Measurements from ENCODE around the gene PDZRN4. TPM values are rescaled to one million over a fixed set of nuclear protein-coding genes. Genes with fewer than 3 reads are reported as not detected.

The PDZRN4 gene
- polyA plus RNA-seq, 1 donor from 2014 or later: 46.7 TPM

GRCh38 chr12:41217727-41218126 lies 29.6 kb downstream of the PDZRN4 start:
- Histone ChIP-seq H3F3A (ENCODE audit: insufficient read depth, low read length, poor library complexity, severe bottlenecking) (no peaks in the 10 kb centered on the region), H3K9me3 (ENCODE audit: low read length) (no peaks in the 10 kb centered on the region), H3K36me3 (ENCODE audit: insufficient read depth, low read length) (no peaks in the 10 kb centered on the region), H3K9ac (ENCODE audit: low read length) (no peak overlapping the region), H3K79me2 (replicated peaks; ENCODE audit: insufficient read depth, low read length) (no peaks in the 10 kb centered on the region), H4K20me1 (ENCODE audit: insufficient read depth) (no peaks in the 10 kb centered on the region), H3K27me3 (ENCODE audit: insufficient read depth, low read depth, low read length) (no peaks in the 10 kb centered on the region), H3K9me2 (ENCODE audit: insufficient read depth, low read length) (no peaks in the 10 kb centered on the region), H3K4me3 (ENCODE audit: low read length) (no peak overlapping the region), H3K27ac (ENCODE audit: low read length) (no peak overlapping the region), H2AFZ (ENCODE audit: low read depth, low read length) (no peak overlapping the region), H3K4me2 (ENCODE audit: low read length) (no peak overlapping the region)
- TF ChIP-seq, protein P1, sequence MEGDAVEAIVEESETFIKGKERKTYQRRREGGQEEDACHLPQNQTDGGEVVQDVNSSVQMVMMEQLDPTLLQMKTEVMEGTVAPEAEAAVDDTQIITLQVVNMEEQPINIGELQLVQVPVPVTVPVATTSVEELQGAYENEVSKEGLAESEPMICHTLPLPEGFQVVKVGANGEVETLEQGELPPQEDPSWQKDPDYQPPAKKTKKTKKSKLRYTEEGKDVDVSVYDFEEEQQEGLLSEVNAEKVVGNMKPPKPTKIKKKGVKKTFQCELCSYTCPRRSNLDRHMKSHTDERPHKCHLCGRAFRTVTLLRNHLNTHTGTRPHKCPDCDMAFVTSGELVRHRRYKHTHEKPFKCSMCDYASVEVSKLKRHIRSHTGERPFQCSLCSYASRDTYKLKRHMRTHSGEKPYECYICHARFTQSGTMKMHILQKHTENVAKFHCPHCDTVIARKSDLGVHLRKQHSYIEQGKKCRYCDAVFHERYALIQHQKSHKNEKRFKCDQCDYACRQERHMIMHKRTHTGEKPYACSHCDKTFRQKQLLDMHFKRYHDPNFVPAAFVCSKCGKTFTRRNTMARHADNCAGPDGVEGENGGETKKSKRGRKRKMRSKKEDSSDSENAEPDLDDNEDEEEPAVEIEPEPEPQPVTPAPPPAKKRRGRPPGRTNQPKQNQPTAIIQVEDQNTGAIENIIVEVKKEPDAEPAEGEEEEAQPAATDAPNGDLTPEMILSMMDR (IDR thresholded peaks at IDR 0.05; ENCODE audit: poor library complexity, severe bottlenecking): no peak
- TF ChIP-seq EP300 (conservative IDR thresholded peaks at IDR 0.05; ENCODE audit: poor library complexity, severe bottlenecking) (no peak), POLR2AphosphoS5 (IDR thresholded peaks at IDR 0.05) (no peak), TAF1 (IDR thresholded peaks at IDR 0.05; ENCODE audit: low read depth) (no peak), RAD21 (conservative IDR thresholded peaks at IDR 0.05) (no peak), EZH2 (IDR thresholded peaks at IDR 0.05; ENCODE audit: borderline replicate concordance, insufficient read depth, low read length, poor library complexity, severe bottlenecking) (no peak), SMC3 (conservative IDR thresholded peaks at IDR 0.05; ENCODE audit: poor library complexity) (no peak), MXI1 (conservative IDR thresholded peaks at IDR 0.05; ENCODE audit: poor library complexity, severe bottlenecking) (no peak)
- TF ChIP-seq, protein P2, sequence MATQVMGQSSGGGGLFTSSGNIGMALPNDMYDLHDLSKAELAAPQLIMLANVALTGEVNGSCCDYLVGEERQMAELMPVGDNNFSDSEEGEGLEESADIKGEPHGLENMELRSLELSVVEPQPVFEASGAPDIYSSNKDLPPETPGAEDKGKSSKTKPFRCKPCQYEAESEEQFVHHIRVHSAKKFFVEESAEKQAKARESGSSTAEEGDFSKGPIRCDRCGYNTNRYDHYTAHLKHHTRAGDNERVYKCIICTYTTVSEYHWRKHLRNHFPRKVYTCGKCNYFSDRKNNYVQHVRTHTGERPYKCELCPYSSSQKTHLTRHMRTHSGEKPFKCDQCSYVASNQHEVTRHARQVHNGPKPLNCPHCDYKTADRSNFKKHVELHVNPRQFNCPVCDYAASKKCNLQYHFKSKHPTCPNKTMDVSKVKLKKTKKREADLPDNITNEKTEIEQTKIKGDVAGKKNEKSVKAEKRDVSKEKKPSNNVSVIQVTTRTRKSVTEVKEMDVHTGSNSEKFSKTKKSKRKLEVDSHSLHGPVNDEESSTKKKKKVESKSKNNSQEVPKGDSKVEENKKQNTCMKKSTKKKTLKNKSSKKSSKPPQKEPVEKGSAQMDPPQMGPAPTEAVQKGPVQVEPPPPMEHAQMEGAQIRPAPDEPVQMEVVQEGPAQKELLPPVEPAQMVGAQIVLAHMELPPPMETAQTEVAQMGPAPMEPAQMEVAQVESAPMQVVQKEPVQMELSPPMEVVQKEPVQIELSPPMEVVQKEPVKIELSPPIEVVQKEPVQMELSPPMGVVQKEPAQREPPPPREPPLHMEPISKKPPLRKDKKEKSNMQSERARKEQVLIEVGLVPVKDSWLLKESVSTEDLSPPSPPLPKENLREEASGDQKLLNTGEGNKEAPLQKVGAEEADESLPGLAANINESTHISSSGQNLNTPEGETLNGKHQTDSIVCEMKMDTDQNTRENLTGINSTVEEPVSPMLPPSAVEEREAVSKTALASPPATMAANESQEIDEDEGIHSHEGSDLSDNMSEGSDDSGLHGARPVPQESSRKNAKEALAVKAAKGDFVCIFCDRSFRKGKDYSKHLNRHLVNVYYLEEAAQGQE (IDR thresholded peaks at IDR 0.05; ENCODE audit: borderline replicate concordance): no peak

DNA sequence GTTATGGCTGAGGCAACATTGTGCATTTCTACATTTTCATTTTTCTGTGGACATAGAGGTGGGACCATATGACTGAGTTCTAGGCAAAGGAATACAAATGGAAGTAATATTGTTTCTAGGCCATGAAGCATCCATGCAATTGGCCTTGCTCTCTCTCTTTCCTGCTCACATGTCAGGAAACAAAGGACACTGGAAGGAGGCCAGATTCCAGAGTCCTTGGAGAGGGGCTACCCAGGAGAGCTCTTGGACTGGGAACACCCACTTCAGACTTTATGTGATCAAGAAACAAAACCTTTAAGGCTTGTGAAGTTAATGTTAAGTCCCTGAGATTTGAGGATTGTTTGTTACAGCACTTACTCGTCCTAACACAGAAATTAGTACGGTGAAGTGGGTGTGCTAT lies 32.8 kb downstream of the PDZRN4 start:
- Histone ChIP-seq H3K36me3 (ENCODE audit: insufficient read depth, low read length) (no peaks in the 10 kb centered on the region), H2AFZ (ENCODE audit: low read depth, low read length) (no peak overlapping the region), H3K4me2 (ENCODE audit: low read length) (no peak overlapping the region), H3K9ac (ENCODE audit: low read length) (no peak overlapping the region), H3K9me2 (ENCODE audit: insufficient read depth, low read length) (no peaks in the 10 kb centered on the region), H4K20me1 (ENCODE audit: insufficient read depth) (no peaks in the 10 kb centered on the region), H3K27me3 (ENCODE audit: insufficient read depth, low read depth, low read length) (no peaks in the 10 kb centered on the region), H3K4me3 (ENCODE audit: low read length) (no peak overlapping the region), H3F3A (ENCODE audit: insufficient read depth, low read length, poor library complexity, severe bottlenecking) (no peaks in the 10 kb centered on the region), H3K79me2 (replicated peaks; ENCODE audit: insufficient read depth, low read length) (no peaks in the 10 kb centered on the region), H3K27ac (ENCODE audit: low read length) (no peak overlapping the region), H3K9me3 (ENCODE audit: low read length) (no peaks in the 10 kb centered on the region)
- no peak for TF ChIP-seq POLR2AphosphoS5 (IDR thresholded peaks at IDR 0.05)
- TF ChIP-seq TAF1 (IDR thresholded peaks at IDR 0.05; ENCODE audit: low read depth): no peak
- TF ChIP-seq EP300 (conservative IDR thresholded peaks at IDR 0.05; ENCODE audit: poor library complexity, severe bottlenecking): no peak
- TF ChIP-seq RAD21 (conservative IDR thresholded peaks at IDR 0.05): no peak
- TF ChIP-seq, protein P1 (IDR thresholded peaks at IDR 0.05; ENCODE audit: poor library complexity, severe bottlenecking): no peak
- TF ChIP-seq SMC3 (conservative IDR thresholded peaks at IDR 0.05; ENCODE audit: poor library complexity): no peak
- TF ChIP-seq, protein P2 (IDR thresholded peaks at IDR 0.05; ENCODE audit: borderline replicate concordance): no peak
- no peak for TF ChIP-seq EZH2 (IDR thresholded peaks at IDR 0.05; ENCODE audit: borderline replicate concordance, insufficient read depth, low read length, poor library complexity, severe bottlenecking)
- TF ChIP-seq MXI1 (conservative IDR thresholded peaks at IDR 0.05; ENCODE audit: poor library complexity, severe bottlenecking): no peak
